GM21528 (cell line): ENCODE measurements around the gene ZP2.
"Not testable (repeated sequence)": the region's sequence is repeated elsewhere in the genome, so short reads cannot be mapped to it uniquely, and the experiment has no call there.

Source experiments
- ATAC-seq: cut with Tn5 transposase; IDR thresholded peaks from one replicate; pipeline ENCODE4 v1.9.1; 2021; ENCODE audit warnings: mild to moderate bottlenecking, moderate library complexity; ENCODE audit not compliant: unreplicated experiment, low FRiP score

ZP2 gene

GRCh38 chr16:21153124-21153729 is 58.1 kb downstream of the ZP2 start:
- ATAC-seq: not testable (repeated sequence)

- ATAC-seq: not testable (repeated sequence)
Measured at GRCh38 chr16:21152160-21153030, 59.0 kb downstream of the ZP2 start.

- ATAC-seq: no peak
Measured at GRCh38 chr16:21150375-21151001, 60.9 kb downstream of the ZP2 start, which contains the start of gene DNAH3. DNAH3 (minus strand) TSS chr16:21150846; CDS start chr16:21150319, 527 bp downstream.
